ENCODE measurements around the gene HOXA1.

GRCh38 chr7:27126596-27127327 lies 31.0 kb upstream of the HOXA1 start:
- TF ChIP-seq POLR2A (IDR thresholded peaks at IDR 0.05): no peak
- TF ChIP-seq, protein P1, sequence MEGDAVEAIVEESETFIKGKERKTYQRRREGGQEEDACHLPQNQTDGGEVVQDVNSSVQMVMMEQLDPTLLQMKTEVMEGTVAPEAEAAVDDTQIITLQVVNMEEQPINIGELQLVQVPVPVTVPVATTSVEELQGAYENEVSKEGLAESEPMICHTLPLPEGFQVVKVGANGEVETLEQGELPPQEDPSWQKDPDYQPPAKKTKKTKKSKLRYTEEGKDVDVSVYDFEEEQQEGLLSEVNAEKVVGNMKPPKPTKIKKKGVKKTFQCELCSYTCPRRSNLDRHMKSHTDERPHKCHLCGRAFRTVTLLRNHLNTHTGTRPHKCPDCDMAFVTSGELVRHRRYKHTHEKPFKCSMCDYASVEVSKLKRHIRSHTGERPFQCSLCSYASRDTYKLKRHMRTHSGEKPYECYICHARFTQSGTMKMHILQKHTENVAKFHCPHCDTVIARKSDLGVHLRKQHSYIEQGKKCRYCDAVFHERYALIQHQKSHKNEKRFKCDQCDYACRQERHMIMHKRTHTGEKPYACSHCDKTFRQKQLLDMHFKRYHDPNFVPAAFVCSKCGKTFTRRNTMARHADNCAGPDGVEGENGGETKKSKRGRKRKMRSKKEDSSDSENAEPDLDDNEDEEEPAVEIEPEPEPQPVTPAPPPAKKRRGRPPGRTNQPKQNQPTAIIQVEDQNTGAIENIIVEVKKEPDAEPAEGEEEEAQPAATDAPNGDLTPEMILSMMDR (IDR thresholded peaks at IDR 0.05): no peak
- TF ChIP-seq POLR2AphosphoS5 (IDR thresholded peaks at IDR 0.05): no peak

Measured in breast epithelium (tissue), 3 donors.